CD4-positive, alpha-beta memory T cell (primary cell): ENCODE data around the gene ANO1. TPM values are rescaled to one million over a fixed set of nuclear protein-coding genes. Genes with fewer than 3 reads are reported as not detected.

Experiments
- CTCF ChIA-PET: fragments of 350-600 bp; sonication (Branson Sonifier 250); formaldehyde crosslinking; loops from one replicate; lab custom pipeline; 2021; ENCODE audit warnings: inconsistent platforms; ENCODE audit not compliant: partially characterized antibody; lab: Charles Lee
- POLR2A ChIA-PET: fragments of 350-600 bp; sonication (Branson Sonifier 250); formaldehyde crosslinking; loops from one replicate; lab custom pipeline; 2021; ENCODE audit not compliant: partially characterized antibody; lab: Charles Lee
- DNase-seq, 5 donors: peaks; one replicate each; pipeline versions ENCODE4 v3.0.0 to v3.0.0-alpha.2; 2020 to 2022; ENCODE audit warnings: mixed read lengths in 1 of 5
- H3K27ac ChIP-seq: one replicate; pipeline ENCODE4 v1.7.0; 2013; ENCODE audit warnings: low read depth, low read length
- H3K27me3 ChIP-seq: 2 replicates; pipeline ENCODE4 v1.7.0; 2013; ENCODE audit warnings: mild to moderate bottlenecking, low read length, moderate library complexity; ENCODE audit not compliant: insufficient read depth
- H3K36me3 ChIP-seq: 2 replicates; pipeline ENCODE4 v1.7.0; 2013; ENCODE audit warnings: mild to moderate bottlenecking, low read length, moderate library complexity; ENCODE audit not compliant: insufficient read depth
- H3K4me1 ChIP-seq: 2 replicates; pipeline ENCODE4 v1.7.0; 2013; ENCODE audit warnings: mild to moderate bottlenecking, low read length, moderate library complexity; ENCODE audit not compliant: insufficient read depth
- H3K4me3 ChIP-seq, 2 donors: one replicate each; pipeline ENCODE4 v1.7.0; 2013; ENCODE audit warnings: low read length in 2 of 2, mild to moderate bottlenecking in 1 of 2
- H3K9me3 ChIP-seq, 2 donors: one replicate each; pipeline ENCODE4 v1.7.0; 2013; ENCODE audit warnings: low read length in 2 of 2, control low read depth in 1 of 2; ENCODE audit not compliant: control insufficient read depth in 1 of 2
- H3K27ac Mint-ChIP-seq, 7 donors: one replicate each; pipeline ENCODE4 v1.8.0; 2020 to 2021; ENCODE audit warnings: mixed read lengths in 7 of 7, mild to moderate bottlenecking in 6 of 7, inconsistent platforms in 3 of 7, moderate library complexity in 3 of 7
- H3K27me3 Mint-ChIP-seq, 2 donors: one replicate each; pipeline ENCODE4 v1.8.0; 2020 to 2021; ENCODE audit warnings: mixed read lengths in 2 of 2
- H3K36me3 Mint-ChIP-seq, 2 donors: one replicate each; pipeline ENCODE4 v1.8.0; 2020 to 2021; ENCODE audit warnings: mixed read lengths in 2 of 2, inconsistent platforms in 1 of 2, mild to moderate bottlenecking in 1 of 2
- H3K4me1 Mint-ChIP-seq, 4 donors: one replicate each; pipeline ENCODE4 v1.8.0; 2020 to 2021; ENCODE audit warnings: mixed read lengths in 4 of 4, mild to moderate bottlenecking in 1 of 4
- H3K4me3 Mint-ChIP-seq, 8 donors: one replicate each; pipeline ENCODE4 v1.8.0; 2020 to 2021; ENCODE audit warnings: mixed read lengths in 8 of 8, mild to moderate bottlenecking in 7 of 8, moderate library complexity in 6 of 8, inconsistent platforms in 3 of 8
- H3K9me3 Mint-ChIP-seq, 8 donors: one replicate each; pipeline ENCODE4 v1.8.0; 2020 to 2021; ENCODE audit warnings: mixed read lengths in 8 of 8, mild to moderate bottlenecking in 5 of 8, inconsistent platforms in 3 of 8, moderate library complexity in 1 of 8
- intact Hi-C: fragments of 100-400 bp; cut with micrococcal nuclease; formaldehyde crosslinking; loops from one replicate; pipeline ENCODE4 v1.15.1; 2023
- polyA plus RNA-seq, 2 donors: library from polyadenylated mRNA; unstranded; fragments of 300-500 nt; fragmentation: Illumina TruSeq; gene quantifications; one replicate each; pipeline ENCODE4 v1.2.3, GENCODE V29; 2021
- total RNA-seq, 2 experiments: library from RNA; stranded (reverse); gene quantifications; one replicate each; pipeline ENCODE4 v1.2.3, GENCODE V29; 2021

Gene ANO1
- total and polyA plus RNA-seq, 4 experiments from 2014 or later, result not detected

GRCh38 chr11:70134490-70134889 is 56.4 kb downstream of the ANO1 start:
- no peaks in the 10 kb centered on the region for H3K4me1 Mint-ChIP-seq
- CTCF ChIA-PET, result no interaction called here
- peaks cover 0 to 3% of the 10 kb centered on the region in 2 donors for H3K27me3 Mint-ChIP-seq
- no peaks in the 10 kb centered on the region for H3K36me3 Mint-ChIP-seq
- peaks cover 0 to 2% (median 0%) of the 10 kb centered on the region in 8 donors for H3K9me3 Mint-ChIP-seq
- H3K4me1 ChIP-seq, result no peaks in the 10 kb centered on the region
- POLR2A ChIA-PET, result no interaction called here
- DNase-seq, result no peak
- H3K27ac Mint-ChIP-seq, result no peak overlapping the region
- no peaks in the 10 kb centered on the region for H3K9me3 ChIP-seq
- no peak overlapping the region for H3K27ac ChIP-seq
- no peaks in the 10 kb centered on the region for H3K36me3 ChIP-seq
- no peak overlapping the region for H3K4me3 ChIP-seq
- no peaks in the 10 kb centered on the region for H3K27me3 ChIP-seq
- intact Hi-C loops, result no loop called here
- no peak overlapping the region for H3K4me3 Mint-ChIP-seq

- POLR2A ChIA-PET, result no interaction called here
- CTCF ChIA-PET, result no interaction called here
- Mint-ChIP-seq H3K27ac (no peak overlapping the region), H3K4me3 (no peak overlapping the region), H3K4me1 (no peaks in the 10 kb centered on the region), H3K9me3 (peaks cover 0 to 2% (median 0%) of the 10 kb centered on the region in 8 donors), H3K27me3 (peaks cover 0 to 6% of the 10 kb centered on the region in 2 donors), H3K36me3 (no peaks in the 10 kb centered on the region)
- Histone ChIP-seq H3K4me3 (no peak overlapping the region), H3K36me3 (no peaks in the 10 kb centered on the region), H3K9me3 (no peaks in the 10 kb centered on the region), H3K4me1 (no peaks in the 10 kb centered on the region), H3K27me3 (no peaks in the 10 kb centered on the region), H3K27ac (no peak overlapping the region)
- intact Hi-C loops, result no loop called here
- no peak for DNase-seq
These were observed 57.0 kb downstream of the ANO1 start for GRCh38 chr11:70135142-70135541.

GRCh38 chr11:70135625-70136059 is 57.5 kb downstream of the ANO1 start:
- H3K4me3 Mint-ChIP-seq, result no peak overlapping the region
- peaks cover under 1% of the 10 kb centered on the region for H3K27me3 ChIP-seq
- no peak overlapping the region for H3K4me3 ChIP-seq
- no peak for DNase-seq
- H3K9me3 ChIP-seq, result no peaks in the 10 kb centered on the region
- H3K36me3 Mint-ChIP-seq, result no peaks in the 10 kb centered on the region
- no peaks in the 10 kb centered on the region for H3K36me3 ChIP-seq
- peaks cover 0 to 2% (median 0%) of the 10 kb centered on the region in 8 donors for H3K9me3 Mint-ChIP-seq
- POLR2A ChIA-PET, result no interaction called here
- H3K27ac Mint-ChIP-seq, result no peak overlapping the region
- peaks cover 0 to 6% of the 10 kb centered on the region in 2 donors for H3K27me3 Mint-ChIP-seq
- CTCF ChIA-PET, result no interaction called here
- no peak overlapping the region for H3K27ac ChIP-seq
- no peaks in the 10 kb centered on the region for H3K4me1 Mint-ChIP-seq
- intact Hi-C loops, result no loop called here
- H3K4me1 ChIP-seq, result no peaks in the 10 kb centered on the region

GRCh38 chr11:70137383-70137782 is 59.3 kb downstream of the ANO1 start:
- ChIA-PET CTCF (no interaction called here), POLR2A (no interaction called here)
- H3K27me3 Mint-ChIP-seq, result peaks cover 7 to 16% of the 10 kb centered on the region in 2 donors
- Histone ChIP-seq H3K36me3 (no peaks in the 10 kb centered on the region), H3K9me3 (no peaks in the 10 kb centered on the region), H3K4me1 (no peaks in the 10 kb centered on the region), H3K27me3 (peaks cover 7% of the 10 kb centered on the region), H3K27ac (no peak overlapping the region), H3K4me3 (no peak overlapping the region)
- no peak overlapping the region for H3K4me3 Mint-ChIP-seq
- intact Hi-C loops, result no loop called here
- H3K36me3 Mint-ChIP-seq, result no peaks in the 10 kb centered on the region
- no peak for DNase-seq
- no peak overlapping the region for H3K27ac Mint-ChIP-seq
- no peaks in the 10 kb centered on the region for H3K9me3 Mint-ChIP-seq
- H3K4me1 Mint-ChIP-seq, result no peaks in the 10 kb centered on the region

- H3K36me3 ChIP-seq, result no peaks in the 10 kb centered on the region
- no peak overlapping the region for H3K27ac ChIP-seq
- H3K9me3 ChIP-seq, result no peaks in the 10 kb centered on the region
- intact Hi-C loops, result no loop called here
- POLR2A ChIA-PET, result no interaction called here
- Mint-ChIP-seq H3K4me3 (no peak overlapping the region), H3K4me1 (no peaks in the 10 kb centered on the region), H3K9me3 (no peaks in the 10 kb centered on the region), H3K27ac (no peak overlapping the region), H3K36me3 (no peaks in the 10 kb centered on the region), H3K27me3 (peaks cover 11 to 19% of the 10 kb centered on the region in 2 donors)
- CTCF ChIA-PET, result no interaction called here
- no peaks in the 10 kb centered on the region for H3K4me1 ChIP-seq
- H3K27me3 ChIP-seq, result peaks cover 12% of the 10 kb centered on the region
- no peak overlapping the region for H3K4me3 ChIP-seq
- no peak for DNase-seq
These were observed 60.3 kb downstream of the ANO1 start for GRCh38 chr11:70138403-70138802.

GRCh38 chr11:70139785-70140410 is 61.8 kb downstream of the ANO1 start:
- POLR2A ChIA-PET, result no interaction called here
- H3K36me3 Mint-ChIP-seq, result no peaks in the 10 kb centered on the region
- no peak overlapping the region for H3K4me3 Mint-ChIP-seq
- no peaks in the 10 kb centered on the region for H3K9me3 Mint-ChIP-seq
- H3K27me3 Mint-ChIP-seq, result peaks cover 19 to 23% of the 10 kb centered on the region in 2 donors
- DNase-seq, result no peak
- CTCF ChIA-PET, result no interaction called here
- intact Hi-C loops, result no loop called here
- Histone ChIP-seq H3K36me3 (no peaks in the 10 kb centered on the region), H3K4me1 (no peaks in the 10 kb centered on the region), H3K4me3 (no peak overlapping the region), H3K9me3 (no peaks in the 10 kb centered on the region), H3K27ac (no peak overlapping the region), H3K27me3 (peaks cover 12% of the 10 kb centered on the region)
- no peak overlapping the region for H3K27ac Mint-ChIP-seq
- no peaks in the 10 kb centered on the region for H3K4me1 Mint-ChIP-seq

- H3K4me1 ChIP-seq, result no peaks in the 10 kb centered on the region
- Mint-ChIP-seq H3K27me3 (peaks cover 19 to 24% of the 10 kb centered on the region in 2 donors), H3K4me3 (peak overlapping the region in 1 of 8 donors; percentile 45), H3K36me3 (no peaks in the 10 kb centered on the region), H3K9me3 (no peaks in the 10 kb centered on the region), H3K27ac (no peak overlapping the region), H3K4me1 (no peaks in the 10 kb centered on the region)
- no peak overlapping the region for H3K4me3 ChIP-seq
- ChIA-PET POLR2A (no interaction called here), CTCF (no interaction called here)
- H3K36me3 ChIP-seq, result no peaks in the 10 kb centered on the region
- DNase-seq, result no peak
- peaks cover 12% of the 10 kb centered on the region for H3K27me3 ChIP-seq
- H3K27ac ChIP-seq, result no peak overlapping the region
- H3K9me3 ChIP-seq, result no peaks in the 10 kb centered on the region
- intact Hi-C loops, result no loop called here
These were observed 62.8 kb downstream of the ANO1 start for GRCh38 chr11:70140711-70141485.
